Body of pancreas (tissue), 4 donors: ENCODE measurements around the gene ZNRF4. TPM values are rescaled to one million over a fixed set of nuclear protein-coding genes. Genes with fewer than 3 reads are reported as not detected.

Experiments used
- ATAC-seq: fragments of 150-250 bp; one replicate; pipeline ENCODE4 v1.9.1; 2016
- DNase-seq, 4 donors: peaks; one replicate each; pipeline ENCODE4 v3.0.0-alpha.2; 2019
- H3K27ac ChIP-seq, 4 donors: fragments of 200-600 bp; sonication (generic); 1 replicate in 3 of 4; 2 replicates in 1 of 4; pipeline versions ENCODE4 v1.5.1 to v1.6.1; 2016 to 2019; ENCODE audit warnings: mild to moderate bottlenecking in 1 of 4, mixed read lengths in 1 of 4, moderate library complexity in 1 of 4
- H3K27me3 ChIP-seq, 2 donors: fragments of 200-600 bp; sonication (generic); one replicate each; pipeline ENCODE4 v1.6.0; 2016; ENCODE audit warnings: mild to moderate bottlenecking in 1 of 2
- H3K36me3 ChIP-seq, 2 donors: fragments of 200-600 bp; sonication (generic); replicated peaks in 1 of 2; 2 replicates each; pipeline ENCODE4 v1.5.1; 2016; ENCODE audit warnings: low read depth in 2 of 2; ENCODE audit not compliant: insufficient read depth in 1 of 2
- H3K4me1 ChIP-seq: fragments of 200-600 bp; sonication (generic); one replicate; pipeline ENCODE4 v1.6.0; 2016
- H3K4me3 ChIP-seq, 2 donors: fragments of 200-600 bp; sonication (generic); 1 replicate in 1 of 2; 2 replicates in 1 of 2; pipeline ENCODE4 v1.5.1; 2016 to 2019
- H3K9me3 ChIP-seq, 3 donors: fragments of 200-600 bp; sonication (generic); 1 replicate in 2 of 3; 2 replicates in 1 of 3; pipeline ENCODE4 v1.5.1; 2016
- POLR2A ChIP-seq, 3 donors: fragments of 450-650 bp; IDR thresholded peaks; one replicate each; pipeline ENCODE4 v1.6.1; 2016; ENCODE audit warnings: antibody characterized with exemption in 3 of 3, mild to moderate bottlenecking in 2 of 3
- WGBS, 2 donors: methylation state at CpG; one replicate each; pipeline ENCODE4 v1.1.5; 2017; 5-methylcytosine and 5-hydroxymethylcytosine counted together
- intact Hi-C: fragments of 100-400 bp; cut with DNase I; formaldehyde crosslinking; loops from one replicate; pipeline ENCODE4 v1.15.1; 2023
- total RNA-seq, 2 donors: library from RNA; depleted of rRNA; stranded (reverse); fragments of >200 nt; gene quantifications; one replicate each; pipeline ENCODE4 v1.1.0, GENCODE V29; 2016
- TF ChIP-seq, protein P1 (sequence below), 7 experiments: fragments of 450-650 bp in 4 of 7; fragments of 200-600 bp in 3 of 7; sonication (generic) in 3 of 7; IDR thresholded peaks; one replicate each; pipeline ENCODE4 v1.5.1; 2016 to 2019; ENCODE audit warnings: antibody characterized with exemption in 7 of 7

ZNRF4 gene
- total RNA-seq, 2 donors from 2014 or later, result not detected

DNA sequence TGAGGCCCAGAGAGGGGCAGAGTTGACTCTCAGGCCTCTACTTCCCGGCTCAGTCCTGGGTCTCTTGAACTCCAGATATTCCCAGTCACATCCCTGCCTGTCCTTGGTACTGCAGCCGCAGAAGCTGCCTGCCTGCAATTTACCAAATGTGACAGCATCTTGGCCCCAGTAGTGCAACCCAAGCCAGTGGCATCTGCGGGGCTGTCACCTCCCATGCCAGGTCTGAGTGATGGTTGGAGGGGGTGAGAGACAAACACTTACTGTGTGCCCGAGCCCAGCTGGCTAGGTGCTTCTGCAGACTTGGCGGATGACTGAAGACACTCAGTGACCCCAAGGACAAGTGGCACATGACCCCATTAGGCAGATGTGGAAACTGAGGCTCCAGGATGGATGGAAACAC, 18.4 kb downstream of the ZNRF4 start:
- Histone ChIP-seq H3K36me3 (no peaks in the 10 kb centered on the region), H3K4me1 (no peaks in the 10 kb centered on the region), H3K27me3 (peaks cover 0 to 2% of the 10 kb centered on the region in 2 donors), H3K4me3 (no peak overlapping the region), H3K27ac (no peak overlapping the region), H3K9me3 (no peaks in the 10 kb centered on the region)
- ATAC-seq (no peak), DNase-seq (no peak)
- WGBS, 2 donors, result 40 to 56% methylated on average over 1 to 5 of the region's 5 CpGs
- TF ChIP-seq, protein P1, sequence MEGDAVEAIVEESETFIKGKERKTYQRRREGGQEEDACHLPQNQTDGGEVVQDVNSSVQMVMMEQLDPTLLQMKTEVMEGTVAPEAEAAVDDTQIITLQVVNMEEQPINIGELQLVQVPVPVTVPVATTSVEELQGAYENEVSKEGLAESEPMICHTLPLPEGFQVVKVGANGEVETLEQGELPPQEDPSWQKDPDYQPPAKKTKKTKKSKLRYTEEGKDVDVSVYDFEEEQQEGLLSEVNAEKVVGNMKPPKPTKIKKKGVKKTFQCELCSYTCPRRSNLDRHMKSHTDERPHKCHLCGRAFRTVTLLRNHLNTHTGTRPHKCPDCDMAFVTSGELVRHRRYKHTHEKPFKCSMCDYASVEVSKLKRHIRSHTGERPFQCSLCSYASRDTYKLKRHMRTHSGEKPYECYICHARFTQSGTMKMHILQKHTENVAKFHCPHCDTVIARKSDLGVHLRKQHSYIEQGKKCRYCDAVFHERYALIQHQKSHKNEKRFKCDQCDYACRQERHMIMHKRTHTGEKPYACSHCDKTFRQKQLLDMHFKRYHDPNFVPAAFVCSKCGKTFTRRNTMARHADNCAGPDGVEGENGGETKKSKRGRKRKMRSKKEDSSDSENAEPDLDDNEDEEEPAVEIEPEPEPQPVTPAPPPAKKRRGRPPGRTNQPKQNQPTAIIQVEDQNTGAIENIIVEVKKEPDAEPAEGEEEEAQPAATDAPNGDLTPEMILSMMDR (IDR thresholded peaks at IDR 0.05), result no peak
- TF ChIP-seq POLR2A (IDR thresholded peaks at IDR 0.05), result no peak
- intact Hi-C loops, result no loop called here

DNA sequence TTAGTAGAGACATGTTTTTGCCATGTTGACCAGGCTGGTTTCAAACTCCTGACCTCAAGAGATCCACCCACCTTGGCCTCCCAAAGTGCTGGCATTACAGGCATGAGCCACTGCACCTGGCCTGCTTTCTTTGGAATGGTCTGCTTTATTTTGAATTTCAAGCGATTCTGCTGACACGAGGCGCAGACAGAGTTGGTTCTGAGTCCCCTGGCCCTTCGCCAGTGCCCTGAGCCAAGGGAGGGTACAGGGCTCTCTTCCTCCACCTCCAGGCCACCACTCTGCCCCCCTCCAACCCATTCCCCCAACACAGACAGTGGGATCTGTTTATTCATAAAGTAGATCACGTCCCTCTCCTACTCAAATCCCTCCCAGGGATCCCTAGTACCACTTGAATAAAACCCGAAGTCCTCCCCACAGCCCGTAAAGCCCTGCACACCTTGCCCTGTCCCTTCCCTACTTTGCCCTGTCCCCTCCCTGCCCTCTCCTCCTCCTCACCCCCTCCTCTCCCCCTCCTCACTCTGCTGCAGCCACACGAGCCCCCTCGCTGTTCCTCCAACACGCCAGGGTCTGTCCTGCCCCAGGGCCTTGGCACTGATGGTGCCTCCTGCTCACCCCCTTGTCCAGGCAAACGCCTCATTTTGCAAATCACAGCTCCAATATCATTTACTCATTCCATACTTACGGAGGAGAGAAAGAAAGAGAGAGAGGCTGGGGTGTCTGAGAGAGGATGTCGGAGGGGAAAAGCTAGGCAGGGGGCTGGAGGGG, 22.4 kb downstream of the ZNRF4 start:
- Histone ChIP-seq H3K27ac (no peak overlapping the region), H3K9me3 (peaks cover 0 to 5% (median 0%) of the 10 kb centered on the region in 3 donors), H3K4me1 (no peaks in the 10 kb centered on the region), H3K36me3 (no peaks in the 10 kb centered on the region), H3K4me3 (no peak overlapping the region), H3K27me3 (peaks cover 0 to 9% of the 10 kb centered on the region in 2 donors)
- no peak for ATAC-seq
- DNase-seq, result no peak
- 38 to 41% methylated on average over 13 of the region's 13 CpGs for WGBS, 2 donors
- intact Hi-C loops, result no loop called here
- TF ChIP-seq, protein P1 (IDR thresholded peaks at IDR 0.05), result no peak
- TF ChIP-seq POLR2A (IDR thresholded peaks at IDR 0.05), result no peak

DNA sequence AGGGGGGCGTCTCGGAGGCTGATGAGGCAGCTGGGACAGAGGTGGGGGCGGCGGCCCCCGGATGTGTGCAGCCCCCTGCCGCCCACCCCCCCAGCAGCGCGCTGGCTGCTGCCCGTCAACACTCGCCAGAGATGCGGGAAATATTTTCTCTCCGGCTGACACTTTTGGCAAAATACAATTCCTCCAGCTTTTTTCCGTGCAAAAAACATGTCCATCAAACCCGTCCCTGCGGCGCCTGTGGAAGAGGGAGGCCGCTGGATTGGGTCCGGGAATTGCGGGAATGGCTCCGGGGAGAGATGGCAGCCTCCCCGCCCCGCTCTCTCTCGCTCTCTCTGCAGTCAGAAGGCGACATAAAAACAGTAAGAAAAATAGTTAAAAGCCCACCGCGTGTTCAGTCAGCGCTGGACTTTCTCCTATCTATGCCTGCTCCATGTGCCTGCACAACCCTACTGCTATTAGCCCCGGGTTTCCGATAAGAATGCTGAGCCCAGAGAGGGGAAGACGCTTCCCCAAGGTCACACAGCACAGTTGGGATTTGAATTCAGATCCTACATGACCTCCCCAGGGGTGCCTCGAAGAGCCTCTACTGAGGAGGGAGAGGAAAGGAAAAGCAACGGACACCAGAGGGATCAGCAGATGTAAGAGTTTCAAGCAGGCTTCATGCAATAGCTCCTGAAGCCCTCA, 23.2 kb downstream of the ZNRF4 start:
- Histone ChIP-seq H3K9me3 (peaks cover 0 to 8% (median 0%) of the 10 kb centered on the region in 3 donors), H3K4me3 (no peak overlapping the region), H3K27ac (no peak overlapping the region), H3K36me3 (no peaks in the 10 kb centered on the region), H3K4me1 (no peaks in the 10 kb centered on the region), H3K27me3 (peaks cover 0 to 9% of the 10 kb centered on the region in 2 donors)
- WGBS, 2 donors, result 17 to 21% methylated on average over 27 to 31 of the region's 32 CpGs
- DNase-seq (no peak), ATAC-seq (no peak)
- intact Hi-C loops, result no loop called here
- TF ChIP-seq, protein P1 (IDR thresholded peaks at IDR 0.05), result no peak
- no peak for TF ChIP-seq POLR2A (IDR thresholded peaks at IDR 0.05)

DNA sequence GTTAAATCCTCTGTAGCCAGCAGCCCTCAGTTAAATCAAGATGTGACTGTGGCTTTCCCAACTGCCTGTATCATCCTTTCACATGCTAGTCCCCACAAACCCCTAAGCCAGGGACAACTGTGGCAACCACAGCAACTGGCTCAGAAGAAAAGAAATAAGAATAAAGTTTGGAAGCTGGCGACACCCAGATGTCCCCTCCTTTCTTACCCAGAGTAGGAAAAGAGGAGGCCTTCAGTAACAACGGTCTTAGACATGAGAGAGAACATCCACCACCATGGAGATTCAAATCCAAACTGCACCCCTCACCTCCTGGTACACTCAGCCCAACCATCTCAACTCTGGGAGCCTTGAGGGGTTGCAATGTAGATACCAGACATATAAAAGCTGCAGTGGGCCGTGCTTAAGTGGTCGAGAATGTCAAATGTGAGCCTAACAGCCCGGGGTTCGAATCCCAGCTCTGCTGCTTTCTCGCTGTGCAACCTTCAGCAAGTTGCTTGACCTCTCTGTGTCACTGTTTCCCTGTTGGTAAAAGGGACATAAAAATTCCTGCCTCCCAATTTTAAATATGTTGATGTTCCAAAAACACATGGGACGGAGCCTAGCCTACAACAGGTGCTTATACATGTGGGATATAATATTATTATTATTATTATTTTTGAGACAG, 23.8 kb downstream of the ZNRF4 start:
- no peak for ATAC-seq
- TF ChIP-seq, protein P1 (IDR thresholded peaks at IDR 0.05), result no peak
- no peak for TF ChIP-seq POLR2A (IDR thresholded peaks at IDR 0.05)

More for the DNA sequence above, 23.8 kb downstream of the ZNRF4 start:
- Histone ChIP-seq H3K4me1 (peaks cover under 1% of the 10 kb centered on the region), H3K27ac (no peak overlapping the region), H3K27me3 (peaks cover 0 to 9% of the 10 kb centered on the region in 2 donors), H3K4me3 (no peak overlapping the region), H3K36me3 (no peaks in the 10 kb centered on the region), H3K9me3 (peaks cover 0 to 8% (median 0%) of the 10 kb centered on the region in 3 donors)
- WGBS, 2 donors, result 62 to 65% methylated on average over 8 of the region's 8 CpGs
- intact Hi-C loops, result no loop called here
- DNase-seq, result no peak
